IPS-20b (cell line): ENCODE data around the gene PRICKLE4.

Experiments used
- H3K27ac ChIP-seq: one replicate; pipeline ENCODE4 v1.5.1; 2013; ENCODE audit warnings: low read length
- H3K27me3 ChIP-seq: 2 replicates; pipeline ENCODE4 v1.6.1; 2013; ENCODE audit warnings: mild to moderate bottlenecking, low read length, inconsistent platforms; ENCODE audit not compliant: insufficient read depth
- H3K36me3 ChIP-seq: 2 replicates; pipeline ENCODE4 v1.6.1; 2013; ENCODE audit warnings: low read depth, mild to moderate bottlenecking, inconsistent platforms, low read length, moderate library complexity; ENCODE audit not compliant: insufficient read depth
- H3K4me1 ChIP-seq: 2 replicates; pipeline ENCODE4 v1.6.1; 2013; ENCODE audit warnings: mild to moderate bottlenecking, control low read depth, inconsistent platforms, low read length, moderate library complexity; ENCODE audit not compliant: insufficient read depth
- H3K4me3 ChIP-seq: 2 replicates; pipeline ENCODE4 v1.5.1; 2013; ENCODE audit warnings: mild to moderate bottlenecking, low read length, inconsistent platforms
- H3K9ac ChIP-seq: 2 replicates; pipeline ENCODE4 v1.6.1; 2013; ENCODE audit warnings: low read depth, mild to moderate bottlenecking, inconsistent platforms, low read length, moderate library complexity
- H3K9me3 ChIP-seq: 2 replicates; pipeline ENCODE4 v1.6.1; 2013; ENCODE audit warnings: mild to moderate bottlenecking, low read depth, low read length, inconsistent platforms; ENCODE audit not compliant: insufficient read depth

PRICKLE4 gene

GRCh38 chr6:41736800-41737555 lies 43.6 kb upstream of the PRICKLE4 start:
- no peak overlapping the region for H3K9ac ChIP-seq
- no peaks in the 10 kb centered on the region for H3K36me3 ChIP-seq
- H3K27ac ChIP-seq, result no peak overlapping the region
- H3K4me1 ChIP-seq, result peaks cover 13% of the 10 kb centered on the region
- peaks cover 19% of the 10 kb centered on the region for H3K27me3 ChIP-seq
- no peaks in the 10 kb centered on the region for H3K9me3 ChIP-seq
- H3K4me3 ChIP-seq, result no peak overlapping the region

- Histone ChIP-seq H3K9ac (no peak overlapping the region), H3K9me3 (no peaks in the 10 kb centered on the region), H3K27me3 (peaks cover 12% of the 10 kb centered on the region), H3K36me3 (no peaks in the 10 kb centered on the region), H3K4me3 (no peak overlapping the region), H3K4me1 (peaks cover 9% of the 10 kb centered on the region), H3K27ac (no peak overlapping the region)
Measured at GRCh38 chr6:41737591-41738130, 42.9 kb upstream of the PRICKLE4 start.

- peaks cover 4% of the 10 kb centered on the region; the same call in 1 of the 2 replicates for H3K4me1 ChIP-seq
- no peak overlapping the region for H3K27ac ChIP-seq
Measured at GRCh38 chr6:41739041-41739440, 41.5 kb upstream of the PRICKLE4 start.

GRCh38 chr6:41740366-41741162 lies 40.0 kb upstream of the PRICKLE4 start:
- Histone ChIP-seq H3K27ac (no peak overlapping the region), H3K4me1 (peaks cover 4% of the 10 kb centered on the region; the same call in 1 of the 2 replicates), H3K9me3 (no peaks in the 10 kb centered on the region), H3K9ac (no peak overlapping the region), H3K27me3 (no peaks in the 10 kb centered on the region), H3K4me3 (no peak overlapping the region), H3K36me3 (no peaks in the 10 kb centered on the region)

More at GRCh38 chr6:41739041-41739440, 41.5 kb upstream of the PRICKLE4 start:
- Histone ChIP-seq H3K9ac (no peak overlapping the region), H3K4me3 (no peak overlapping the region), H3K27me3 (no peaks in the 10 kb centered on the region), H3K9me3 (no peaks in the 10 kb centered on the region), H3K36me3 (no peaks in the 10 kb centered on the region)

GRCh38 chr6:41741625-41742490 lies 38.7 kb upstream of the PRICKLE4 start:
- Histone ChIP-seq H3K4me3 (no peak overlapping the region), H3K9me3 (no peaks in the 10 kb centered on the region), H3K4me1 (no peaks in the 10 kb centered on the region), H3K27ac (no peak overlapping the region), H3K36me3 (no peaks in the 10 kb centered on the region), H3K9ac (no peak overlapping the region), H3K27me3 (no peaks in the 10 kb centered on the region)

GRCh38 chr6:41743406-41744235 lies 37.0 kb upstream of the PRICKLE4 start:
- H3K4me3 ChIP-seq, result no peak overlapping the region
- no peaks in the 10 kb centered on the region for H3K9me3 ChIP-seq
- H3K27ac ChIP-seq, result no peak overlapping the region
- H3K27me3 ChIP-seq, result no peaks in the 10 kb centered on the region
- H3K36me3 ChIP-seq, result no peaks in the 10 kb centered on the region
- no peak overlapping the region for H3K9ac ChIP-seq
- H3K4me1 ChIP-seq, result no peaks in the 10 kb centered on the region

- H3K36me3 ChIP-seq, result no peaks in the 10 kb centered on the region
Measured at GRCh38 chr6:41744236-41744787, 36.3 kb upstream of the PRICKLE4 start.

GRCh38 chr6:41746107-41746506 lies 34.5 kb upstream of the PRICKLE4 start:
- no peaks in the 10 kb centered on the region for H3K9me3 ChIP-seq
- H3K4me3 ChIP-seq, result no peak overlapping the region
- no peaks in the 10 kb centered on the region for H3K36me3 ChIP-seq
- H3K27me3 ChIP-seq, result no peaks in the 10 kb centered on the region
- no peak overlapping the region for H3K27ac ChIP-seq
- no peaks in the 10 kb centered on the region for H3K4me1 ChIP-seq
- H3K9ac ChIP-seq, result no peak overlapping the region

More at GRCh38 chr6:41744236-41744787, 36.3 kb upstream of the PRICKLE4 start:
- H3K27me3 ChIP-seq, result no peaks in the 10 kb centered on the region
- no peaks in the 10 kb centered on the region for H3K9me3 ChIP-seq
- H3K4me1 ChIP-seq, result no peaks in the 10 kb centered on the region
- no peak overlapping the region for H3K9ac ChIP-seq
- H3K27ac ChIP-seq, result no peak overlapping the region
- H3K4me3 ChIP-seq, result no peak overlapping the region

GRCh38 chr6:41747256-41748101 lies 33.1 kb upstream of the PRICKLE4 start, which contains the start of gene PGC:
Gene PGC (minus strand): TSS chr6:41747397. CDS start chr6:41747334, 63 bp downstream.
- Histone ChIP-seq H3K27ac (no peak within 1 kb of the TSS), H3K9me3 (no peaks in the 10 kb centered on the region), H3K9ac (no peak within 1 kb of the TSS)

GRCh38 chr6:41748102-41748477 lies 32.5 kb upstream of the PRICKLE4 start:
- H3K27ac ChIP-seq, result no peak overlapping the region
- H3K9me3 ChIP-seq, result no peaks in the 10 kb centered on the region
- no peak overlapping the region for H3K9ac ChIP-seq
- H3K4me1 ChIP-seq, result no peaks in the 10 kb centered on the region
- no peaks in the 10 kb centered on the region for H3K36me3 ChIP-seq
- no peaks in the 10 kb centered on the region for H3K27me3 ChIP-seq
- H3K4me3 ChIP-seq, result no peak overlapping the region

More at GRCh38 chr6:41747256-41748101, 33.1 kb upstream of the PRICKLE4 start, which contains the start of gene PGC:
- H3K36me3 ChIP-seq, result no peaks in the 10 kb centered on the region
- H3K4me1 ChIP-seq, result no peaks in the 10 kb centered on the region
- no peak within 1 kb of the TSS for H3K4me3 ChIP-seq
- no peaks in the 10 kb centered on the region for H3K27me3 ChIP-seq
